ENCODE data around the gene HTR1B. TPM values are rescaled to one million over a fixed set of nuclear protein-coding genes. Genes with fewer than 3 reads are reported as not detected.

The HTR1B gene
- total and polyA plus RNA-seq, 2 experiments from 2014 or later: not detected

DNA sequence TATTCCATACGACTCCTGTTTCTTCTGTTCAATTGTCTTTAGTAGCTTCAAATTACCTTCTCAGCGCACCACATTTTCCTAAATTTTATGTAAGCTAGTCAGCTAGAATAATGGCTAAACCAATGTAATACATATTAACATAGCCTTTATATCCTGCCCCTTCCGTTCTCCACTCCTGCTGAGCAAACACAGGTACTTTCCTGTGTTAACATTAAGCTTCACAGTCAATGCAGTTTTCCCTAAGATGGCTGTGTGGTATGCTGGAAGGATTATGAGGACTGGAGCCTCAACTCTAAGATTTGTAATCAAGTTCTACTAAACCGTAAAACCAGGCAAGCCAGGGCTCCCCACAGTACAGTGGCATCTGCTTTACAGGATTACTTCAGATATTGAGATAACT lies 29.4 kb downstream of the HTR1B start:
- no peak overlapping the region for H3K9ac ChIP-seq
- in situ Hi-C loops (cut with MboI): no loop called here
- no peak for TF ChIP-seq EZH2phosphoT487 (IDR thresholded peaks at IDR 0.05; ENCODE audit: insufficient read depth, low read depth)
- no peak for TF ChIP-seq EZH2 (IDR thresholded peaks at IDR 0.05; ENCODE audit: insufficient read depth, poor library complexity, severe bottlenecking)
- no peak overlapping the region for H3K4me2 ChIP-seq (ENCODE audit: unreplicated experiment)
- H3F3A ChIP-seq (ENCODE audit: insufficient read depth): no peaks in the 10 kb centered on the region
- no peaks in the 10 kb centered on the region for H4K20me1 ChIP-seq (ENCODE audit: insufficient read depth)
- no peaks in the 10 kb centered on the region for H3K36me3 ChIP-seq (ENCODE audit: low read depth)
- WGBS, 2 experiments (ENCODE audit: low coverage in 1 of 2, low lambda C conversion rate in 2 of 2, missing lambda C conversion rate in 2 of 2): 72 to 73% methylated on average over 4 of the region's 4 CpGs
- H3K79me2 ChIP-seq (ENCODE audit: insufficient read depth): no peaks in the 10 kb centered on the region
- no peak overlapping the region for H3K27ac ChIP-seq
- H2AFZ ChIP-seq: no peak overlapping the region
- H3K4me1 ChIP-seq (ENCODE audit: insufficient read depth): no peaks in the 10 kb centered on the region
- no peaks in the 10 kb centered on the region for H3K9me3 ChIP-seq (ENCODE audit: low read depth)
- H3K9me2 ChIP-seq (ENCODE audit: insufficient read depth): no peaks in the 10 kb centered on the region
- no peak overlapping the region for H3K4me3 ChIP-seq
- DNase-seq: no peak
- no peaks in the 10 kb centered on the region for H3K27me3 ChIP-seq (replicated peaks; ENCODE audit: insufficient read depth)

DNA sequence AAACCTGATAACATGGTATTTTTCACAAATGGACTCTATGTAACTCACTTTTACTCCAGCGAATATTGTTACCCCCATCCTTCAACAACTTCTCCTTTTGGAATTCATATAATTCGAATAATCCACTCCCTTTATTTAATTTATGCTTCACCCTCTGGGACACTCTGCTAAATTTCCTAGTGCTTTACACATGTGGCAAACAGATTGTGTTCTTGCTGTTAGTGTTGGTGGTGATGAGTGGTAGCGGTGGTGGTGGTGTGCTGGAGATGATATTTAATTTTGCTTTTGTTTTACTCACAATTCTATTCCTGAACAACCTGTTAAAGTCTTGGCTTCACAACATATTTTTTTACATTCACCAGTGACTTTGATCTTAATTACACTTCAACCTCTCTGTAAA lies 32.8 kb downstream of the HTR1B start:
- no peaks in the 10 kb centered on the region for H4K20me1 ChIP-seq (ENCODE audit: insufficient read depth)
- H3K4me2 ChIP-seq (ENCODE audit: unreplicated experiment): no peak overlapping the region
- 14% methylated on average over 3 of the region's 3 CpGs for WGBS, 2 experiments (ENCODE audit: low coverage in 1 of 2, low lambda C conversion rate in 2 of 2, missing lambda C conversion rate in 2 of 2)
- in situ Hi-C loops (cut with MboI): no loop called here
- H3K27me3 ChIP-seq (replicated peaks; ENCODE audit: insufficient read depth): no peaks in the 10 kb centered on the region
- H3K4me1 ChIP-seq (ENCODE audit: insufficient read depth): no peaks in the 10 kb centered on the region
- no peaks in the 10 kb centered on the region for H3K36me3 ChIP-seq (ENCODE audit: low read depth)
- no peaks in the 10 kb centered on the region for H3K79me2 ChIP-seq (ENCODE audit: insufficient read depth)
- H3K9me2 ChIP-seq (ENCODE audit: insufficient read depth): no peaks in the 10 kb centered on the region
- no peak overlapping the region for H2AFZ ChIP-seq
- H3F3A ChIP-seq (ENCODE audit: insufficient read depth): 0 out of 2 replicates have a peak, but pooled peaks cover 1% of the 10 kb centered on the region
- H3K9me3 ChIP-seq (ENCODE audit: low read depth): no peaks in the 10 kb centered on the region
- no peak for TF ChIP-seq EZH2 (IDR thresholded peaks at IDR 0.05; ENCODE audit: insufficient read depth, poor library complexity, severe bottlenecking)
- no peak for TF ChIP-seq EZH2phosphoT487 (IDR thresholded peaks at IDR 0.05; ENCODE audit: insufficient read depth, low read depth)
- H3K9ac ChIP-seq: no peak overlapping the region
- H3K4me3 ChIP-seq: no peak overlapping the region
- DNase-seq: no peak
- H3K27ac ChIP-seq: no peak overlapping the region

DNA sequence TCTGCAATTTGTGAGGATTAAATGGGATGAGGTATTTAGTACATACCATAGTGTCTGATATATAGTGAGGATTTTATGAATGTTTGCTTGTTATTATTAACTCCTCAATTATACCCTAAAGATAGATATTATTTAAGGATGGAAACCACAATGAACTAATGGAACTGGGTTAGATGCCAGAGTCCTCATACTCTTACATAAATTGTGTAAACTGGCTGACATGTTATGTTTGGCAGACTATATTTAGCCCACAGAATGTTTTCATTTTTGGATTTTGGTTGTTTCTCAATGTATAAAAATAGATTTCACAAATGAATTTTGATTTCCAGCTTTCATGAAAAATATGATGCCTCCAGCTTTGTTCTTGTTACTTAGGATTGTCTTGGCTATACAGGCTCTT lies 37.6 kb downstream of the HTR1B start:
- H4K20me1 ChIP-seq (ENCODE audit: insufficient read depth): no peaks in the 10 kb centered on the region
- no peak for TF ChIP-seq EZH2phosphoT487 (IDR thresholded peaks at IDR 0.05; ENCODE audit: insufficient read depth, low read depth)
- TF ChIP-seq EZH2 (IDR thresholded peaks at IDR 0.05; ENCODE audit: insufficient read depth, poor library complexity, severe bottlenecking): no peak
- no peaks in the 10 kb centered on the region for H3K27me3 ChIP-seq (replicated peaks; ENCODE audit: insufficient read depth)
- peaks cover 5% of the 10 kb centered on the region for H3K4me1 ChIP-seq (ENCODE audit: insufficient read depth)
- peak; percentile 29 for DNase-seq
- no peaks in the 10 kb centered on the region for H3K36me3 ChIP-seq (ENCODE audit: low read depth)
- H3K4me2 ChIP-seq (ENCODE audit: unreplicated experiment): no peak overlapping the region
- H3K9me3 ChIP-seq (ENCODE audit: low read depth): no peaks in the 10 kb centered on the region
- no peak overlapping the region for H3K27ac ChIP-seq
- in situ Hi-C loops (cut with MboI): no loop called here
- peaks cover 3% of the 10 kb centered on the region; the same call in 1 of the 2 replicates for H3F3A ChIP-seq (ENCODE audit: insufficient read depth)
- no peak overlapping the region for H3K4me3 ChIP-seq
- H2AFZ ChIP-seq: no peak overlapping the region
- H3K9me2 ChIP-seq (ENCODE audit: insufficient read depth): no peaks in the 10 kb centered on the region
- H3K79me2 ChIP-seq (ENCODE audit: insufficient read depth): no peaks in the 10 kb centered on the region
- H3K9ac ChIP-seq: no peak overlapping the region

DNA sequence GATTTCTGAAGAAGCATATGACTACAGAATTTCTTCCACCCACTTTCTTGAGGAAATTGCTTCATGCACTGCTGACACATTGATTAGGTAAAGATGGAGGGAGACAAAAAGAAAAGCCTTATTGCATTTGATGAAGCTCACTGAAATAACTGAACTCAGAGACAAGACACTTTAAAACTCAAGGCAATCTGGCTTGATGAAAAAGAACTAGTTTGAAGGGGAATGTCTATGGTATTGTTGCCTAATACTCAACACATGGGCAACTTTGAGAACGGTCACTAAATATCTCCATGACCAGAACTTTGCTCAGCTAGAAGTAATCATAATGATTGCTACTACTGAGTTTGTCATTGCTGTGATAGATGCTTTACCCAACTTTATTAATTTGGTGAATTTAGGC lies 38.1 kb downstream of the HTR1B start:
- peak; percentile 30 for DNase-seq
- Histone ChIP-seq H3K79me2 (ENCODE audit: insufficient read depth) (no peaks in the 10 kb centered on the region), H3K9me3 (ENCODE audit: low read depth) (no peaks in the 10 kb centered on the region), H3K36me3 (ENCODE audit: low read depth) (no peaks in the 10 kb centered on the region), H3F3A (ENCODE audit: insufficient read depth) (peaks cover 3% of the 10 kb centered on the region; the same call in 1 of the 2 replicates), H3K4me3 (no peak overlapping the region), H3K4me2 (ENCODE audit: unreplicated experiment) (no peak overlapping the region), H4K20me1 (ENCODE audit: insufficient read depth) (no peaks in the 10 kb centered on the region), H3K4me1 (ENCODE audit: insufficient read depth) (peaks cover 5% of the 10 kb centered on the region), H3K9ac (no peak overlapping the region), H3K27ac (no peak overlapping the region), H3K27me3 (replicated peaks; ENCODE audit: insufficient read depth) (no peaks in the 10 kb centered on the region), H2AFZ (0 out of 2 replicates have a peak overlapping the region, but pooled peaks have one; percentile 33), H3K9me2 (ENCODE audit: insufficient read depth) (no peaks in the 10 kb centered on the region)
- in situ Hi-C loops (cut with MboI): no loop called here
- no peak for TF ChIP-seq EZH2phosphoT487 (IDR thresholded peaks at IDR 0.05; ENCODE audit: insufficient read depth, low read depth)
- WGBS, 2 experiments (ENCODE audit: low coverage in 1 of 2, low lambda C conversion rate in 2 of 2, missing lambda C conversion rate in 2 of 2): 7 to 15% methylated on average over 1 of the region's 1 CpG

DNA sequence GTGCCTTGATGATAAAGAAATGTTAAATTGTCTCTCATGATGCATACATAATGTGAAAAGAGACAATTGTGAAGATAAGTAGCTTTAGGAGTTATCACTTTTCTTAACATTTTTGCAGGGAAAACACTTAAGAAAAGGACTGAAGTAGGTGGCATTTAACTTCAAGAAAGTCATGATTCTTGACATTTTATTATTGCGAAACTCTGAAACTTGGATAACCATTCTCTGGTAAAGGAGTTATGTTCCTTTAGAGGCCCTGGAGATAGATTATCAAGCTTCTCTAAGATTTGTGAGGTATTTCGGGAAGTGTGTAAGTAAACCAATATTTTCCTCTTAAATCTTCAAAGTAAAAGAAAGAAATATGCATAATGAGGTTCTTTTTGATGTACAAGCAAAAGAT lies 38.5 kb downstream of the HTR1B start:
- DNase-seq: no peak
- no peak overlapping the region for H3K4me2 ChIP-seq (ENCODE audit: unreplicated experiment)
- H3K9me2 ChIP-seq (ENCODE audit: insufficient read depth): no peaks in the 10 kb centered on the region
- no peak overlapping the region for H3K9ac ChIP-seq
- peaks cover 5% of the 10 kb centered on the region for H3K4me1 ChIP-seq (ENCODE audit: insufficient read depth)
- H3K4me3 ChIP-seq: no peak overlapping the region
- no peaks in the 10 kb centered on the region for H4K20me1 ChIP-seq (ENCODE audit: insufficient read depth)
- no peaks in the 10 kb centered on the region for H3K36me3 ChIP-seq (ENCODE audit: low read depth)
- H3K9me3 ChIP-seq (ENCODE audit: low read depth): no peaks in the 10 kb centered on the region
- H3K79me2 ChIP-seq (ENCODE audit: insufficient read depth): no peaks in the 10 kb centered on the region
- TF ChIP-seq EZH2phosphoT487 (IDR thresholded peaks at IDR 0.05; ENCODE audit: insufficient read depth, low read depth): no peak
- no peak for TF ChIP-seq EZH2 (IDR thresholded peaks at IDR 0.05; ENCODE audit: insufficient read depth, poor library complexity, severe bottlenecking)
- WGBS, 2 experiments (ENCODE audit: low coverage in 1 of 2, low lambda C conversion rate in 2 of 2, missing lambda C conversion rate in 2 of 2): 59 to 60% methylated on average over 2 of the region's 2 CpGs
- peak overlapping the region; percentile 33; the same call in 1 of the 2 replicates for H2AFZ ChIP-seq
- H3K27me3 ChIP-seq (replicated peaks; ENCODE audit: insufficient read depth): no peaks in the 10 kb centered on the region
- peaks cover 3% of the 10 kb centered on the region; the same call in 1 of the 2 replicates for H3F3A ChIP-seq (ENCODE audit: insufficient read depth)
- in situ Hi-C loops (cut with MboI): no loop called here
- H3K27ac ChIP-seq: no peak overlapping the region

All from GM23248 (cell line).